ENCODE measurements around the gene HPF1.
"Not testable (repeated sequence)": the region's sequence is repeated elsewhere in the genome, so short reads cannot be mapped to it uniquely, and the experiment has no call there.

Gene HPF1

GRCh38 chr4:169757575-169758184 is at the start of gene HPF1:
Gene HPF1, minus strand, starts transcription at chr4:169757944. Its CDS starts 67 bp downstream, at chr4:169757877.
- peak; percentile 85 for DNase-seq

GRCh38 chr4:169806770-169807169 is 49.0 kb upstream of the HPF1 start:
- not testable (repeated sequence) for DNase-seq

GRCh38 chr4:169803413-169803812 is 45.7 kb upstream of the HPF1 start:
- DNase-seq = no peak

GRCh38 chr4:169802873-169803272 is 45.1 kb upstream of the HPF1 start:
- no peak for DNase-seq

- DNase-seq = peak; percentile 65
Measured at GRCh38 chr4:169800541-169800940, 42.8 kb upstream of the HPF1 start.

- no peak for DNase-seq
Measured at GRCh38 chr4:169799260-169799659, 41.5 kb upstream of the HPF1 start.

- DNase-seq = no peak
Measured at GRCh38 chr4:169795585-169795984, 37.8 kb upstream of the HPF1 start.

GRCh38 chr4:169791527-169792156 is 33.9 kb upstream of the HPF1 start:
- DNase-seq = peak; percentile 82

GRCh38 chr4:169791062-169791461 is 33.3 kb upstream of the HPF1 start:
- no peak for DNase-seq

- DNase-seq = no peak
Measured at GRCh38 chr4:169774466-169775445, 17.0 kb upstream of the HPF1 start.

GRCh38 chr4:169773889-169774288 is 16.1 kb upstream of the HPF1 start:
- peak; percentile 44 for DNase-seq

- DNase-seq = not testable (repeated sequence)
Measured at GRCh38 chr4:169771556-169772080, 13.9 kb upstream of the HPF1 start.

GRCh38 chr4:169770416-169770815 is 12.7 kb upstream of the HPF1 start:
- no peak for DNase-seq

GRCh38 chr4:169768385-169768784 is 10.6 kb upstream of the HPF1 start:
- DNase-seq = no peak

- DNase-seq = no peak
Measured at GRCh38 chr4:169766741-169767140, 9.0 kb upstream of the HPF1 start.

- DNase-seq = no peak
Measured at GRCh38 chr4:169765835-169766234, 8.1 kb upstream of the HPF1 start.

GRCh38 chr4:169761846-169762245 is 4.1 kb upstream of the HPF1 start:
- DNase-seq = no peak

- DNase-seq = peak; percentile 24
Measured at GRCh38 chr4:169758401-169758962, 738 bp upstream of the HPF1 start.

GRCh38 chr4:169756971-169757574 is 671 bp downstream of the HPF1 start:
- DNase-seq = no peak

GRCh38 chr4:169745291-169745690 is 12.5 kb downstream of the HPF1 start:
- no peak for DNase-seq

GRCh38 chr4:169744601-169745000 is 13.1 kb downstream of the HPF1 start:
- DNase-seq = no peak

GRCh38 chr4:169741569-169741968 is 16.2 kb downstream of the HPF1 start:
- DNase-seq = no peak

Data from midbrain (tissue), 1 donor.